ENCODE measurements around the gene RASGRP2.

The RASGRP2 gene

DNA sequence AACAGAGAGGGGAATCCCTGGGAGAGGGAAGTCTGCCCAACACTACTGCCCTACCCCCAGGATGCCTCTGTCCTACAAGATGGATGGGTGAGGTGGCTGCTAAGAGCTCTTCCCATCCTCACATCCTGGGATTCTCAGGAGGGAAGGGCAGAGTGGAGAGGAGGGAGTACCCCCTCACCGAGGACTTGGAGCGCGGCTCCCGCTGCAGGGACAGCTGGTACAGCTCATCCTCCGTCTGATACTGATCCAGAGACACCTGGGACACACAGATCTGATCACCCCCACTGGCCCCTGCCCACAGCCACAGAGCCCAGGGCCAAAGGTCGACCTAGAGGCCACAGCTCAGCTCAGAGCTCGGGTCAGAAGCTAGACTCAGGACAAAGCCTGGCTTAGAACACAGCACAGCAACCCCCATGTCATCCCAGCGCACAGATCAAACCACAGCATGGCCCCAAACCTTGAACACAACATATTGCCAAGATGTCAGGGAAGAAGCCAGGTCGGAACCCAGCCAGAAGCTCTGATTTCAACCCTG is 8.2 kb downstream of the RASGRP2 start:
- Histone ChIP-seq H3K27me3 (ENCODE audit: insufficient read depth, low read length) (no peaks in the 10 kb centered on the region), H3F3A (ENCODE audit: insufficient read depth, low read length) (no peaks in the 10 kb centered on the region), H3K27ac (ENCODE audit: low read depth, low read length, poor library complexity, severe bottlenecking) (no peak overlapping the region), H3K4me3 (ENCODE audit: low read depth, low read length, poor library complexity, severe bottlenecking) (no peak overlapping the region), H3K9ac (ENCODE audit: low read length) (no peak overlapping the region), H3K4me2 (ENCODE audit: low read length) (no peak overlapping the region), H3K79me2 (ENCODE audit: insufficient read depth, low read length) (no peaks in the 10 kb centered on the region), H3K9me2 (ENCODE audit: low read depth, low read length) (no peaks in the 10 kb centered on the region), H2AFZ (ENCODE audit: low read length) (no peak overlapping the region), H4K20me1 (ENCODE audit: insufficient read depth, low read length) (no peaks in the 10 kb centered on the region), H3K4me1 (ENCODE audit: insufficient read depth, low read length, severe bottlenecking) (no peaks in the 10 kb centered on the region), H3K9me3 (ENCODE audit: low read length) (no peaks in the 10 kb centered on the region), H3K36me3 (ENCODE audit: insufficient read depth, low read length) (no peaks in the 10 kb centered on the region; the same call in 1 of the 2 replicates)
- TF ChIP-seq, protein P1, sequence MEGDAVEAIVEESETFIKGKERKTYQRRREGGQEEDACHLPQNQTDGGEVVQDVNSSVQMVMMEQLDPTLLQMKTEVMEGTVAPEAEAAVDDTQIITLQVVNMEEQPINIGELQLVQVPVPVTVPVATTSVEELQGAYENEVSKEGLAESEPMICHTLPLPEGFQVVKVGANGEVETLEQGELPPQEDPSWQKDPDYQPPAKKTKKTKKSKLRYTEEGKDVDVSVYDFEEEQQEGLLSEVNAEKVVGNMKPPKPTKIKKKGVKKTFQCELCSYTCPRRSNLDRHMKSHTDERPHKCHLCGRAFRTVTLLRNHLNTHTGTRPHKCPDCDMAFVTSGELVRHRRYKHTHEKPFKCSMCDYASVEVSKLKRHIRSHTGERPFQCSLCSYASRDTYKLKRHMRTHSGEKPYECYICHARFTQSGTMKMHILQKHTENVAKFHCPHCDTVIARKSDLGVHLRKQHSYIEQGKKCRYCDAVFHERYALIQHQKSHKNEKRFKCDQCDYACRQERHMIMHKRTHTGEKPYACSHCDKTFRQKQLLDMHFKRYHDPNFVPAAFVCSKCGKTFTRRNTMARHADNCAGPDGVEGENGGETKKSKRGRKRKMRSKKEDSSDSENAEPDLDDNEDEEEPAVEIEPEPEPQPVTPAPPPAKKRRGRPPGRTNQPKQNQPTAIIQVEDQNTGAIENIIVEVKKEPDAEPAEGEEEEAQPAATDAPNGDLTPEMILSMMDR (IDR thresholded peaks at IDR 0.05; ENCODE audit: low read length): no peak
- TF ChIP-seq EZH2 (IDR thresholded peaks at IDR 0.05; ENCODE audit: borderline replicate concordance, low read length): no peak

GRCh38 chr11:64734811-64735724 is 8.9 kb downstream of the RASGRP2 start:
- Histone ChIP-seq H3K79me2 (ENCODE audit: insufficient read depth, low read length) (no peaks in the 10 kb centered on the region), H3K4me2 (ENCODE audit: low read length) (no peak overlapping the region), H3K9me3 (ENCODE audit: low read length) (no peaks in the 10 kb centered on the region), H3K9ac (ENCODE audit: low read length) (no peak overlapping the region), H3F3A (ENCODE audit: insufficient read depth, low read length) (no peaks in the 10 kb centered on the region), H4K20me1 (ENCODE audit: insufficient read depth, low read length) (no peaks in the 10 kb centered on the region), H3K27ac (ENCODE audit: low read depth, low read length, poor library complexity, severe bottlenecking) (no peak overlapping the region), H3K36me3 (ENCODE audit: insufficient read depth, low read length) (peaks cover 5% of the 10 kb centered on the region; the same call in 1 of the 2 replicates), H3K9me2 (ENCODE audit: low read depth, low read length) (no peaks in the 10 kb centered on the region), H3K4me3 (ENCODE audit: low read depth, low read length, poor library complexity, severe bottlenecking) (no peak overlapping the region), H2AFZ (ENCODE audit: low read length) (no peak overlapping the region), H3K4me1 (ENCODE audit: insufficient read depth, low read length, severe bottlenecking) (no peaks in the 10 kb centered on the region), H3K27me3 (ENCODE audit: insufficient read depth, low read length) (no peaks in the 10 kb centered on the region)
- TF ChIP-seq EZH2 (IDR thresholded peaks at IDR 0.05; ENCODE audit: borderline replicate concordance, low read length): no peak
- TF ChIP-seq, protein P1 (IDR thresholded peaks at IDR 0.05; ENCODE audit: low read length): no peak

DNA sequence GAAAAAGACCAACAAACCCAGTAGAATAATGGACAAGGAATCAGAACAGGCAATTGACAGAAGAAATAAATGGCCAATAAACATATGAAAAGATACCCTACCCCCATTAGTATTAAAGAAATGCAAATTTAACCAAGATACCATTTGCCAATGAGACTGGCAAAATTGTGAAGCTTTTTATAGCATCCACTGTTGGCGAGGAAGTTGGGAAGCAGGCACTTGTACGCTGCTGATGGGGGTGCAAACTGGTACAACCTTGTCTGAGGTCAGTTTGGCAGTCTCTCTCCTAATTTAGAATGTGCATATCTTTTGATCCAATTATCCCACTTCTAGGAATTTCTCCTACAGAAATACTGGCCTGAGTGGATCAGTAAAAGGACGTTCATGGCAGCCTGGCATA is 12.3 kb downstream of the RASGRP2 start:
- H3K4me2 ChIP-seq (ENCODE audit: low read length): no peak overlapping the region
- no peak overlapping the region for H2AFZ ChIP-seq (ENCODE audit: low read length)
- no peaks in the 10 kb centered on the region for H3K4me1 ChIP-seq (ENCODE audit: insufficient read depth, low read length, severe bottlenecking)
- H3K27me3 ChIP-seq (ENCODE audit: insufficient read depth, low read length): no peaks in the 10 kb centered on the region
- H3F3A ChIP-seq (ENCODE audit: insufficient read depth, low read length): no peaks in the 10 kb centered on the region
- no peak overlapping the region for H3K4me3 ChIP-seq (ENCODE audit: low read depth, low read length, poor library complexity, severe bottlenecking)
- TF ChIP-seq, protein P1 (IDR thresholded peaks at IDR 0.05; ENCODE audit: low read length): no peak
- TF ChIP-seq EZH2 (IDR thresholded peaks at IDR 0.05; ENCODE audit: borderline replicate concordance, low read length): no peak
- no peak overlapping the region for H3K9ac ChIP-seq (ENCODE audit: low read length)
- H3K36me3 ChIP-seq (ENCODE audit: insufficient read depth, low read length): peaks cover 5% of the 10 kb centered on the region; the same call in 1 of the 2 replicates
- H3K79me2 ChIP-seq (ENCODE audit: insufficient read depth, low read length): no peaks in the 10 kb centered on the region
- H3K27ac ChIP-seq (ENCODE audit: low read depth, low read length, poor library complexity, severe bottlenecking): no peak overlapping the region
- H3K9me3 ChIP-seq (ENCODE audit: low read length): no peaks in the 10 kb centered on the region
- no peaks in the 10 kb centered on the region for H4K20me1 ChIP-seq (ENCODE audit: insufficient read depth, low read length)
- no peaks in the 10 kb centered on the region for H3K9me2 ChIP-seq (ENCODE audit: low read depth, low read length)

All from OCI-LY1 (cell line).